Measurements from ENCODE around the gene PDLIM1. TPM values are rescaled to one million over a fixed set of nuclear protein-coding genes. Genes with fewer than 3 reads are reported as not detected.

Gene PDLIM1
- total and polyA plus RNA-seq, 9 of the 15 experiments (the other 6 are each of a cell fraction or from before 2014, with no cell fraction given) = 19.8 to 164 (median 39.1) TPM

GRCh38 chr10:95211606-95212279 lies 79.1 kb downstream of the PDLIM1 start (continued):
- TF ChIP-seq ZNF318 (IDR thresholded peaks at IDR 0.05; ENCODE audit: borderline replicate concordance in 1 of 2, low read depth in 1 of 2) (no peak), IFI16 (CRISPR knock-in tag; IDR thresholded peaks at IDR 0.05) (no peak), RBBP5 (IDR thresholded peaks at IDR 0.05; ENCODE audit: borderline replicate concordance, insufficient read depth, low read length, poor library complexity, severe bottlenecking) (no peak), CSDE1 (IDR thresholded peaks at IDR 0.05) (no peak), ADNP (tag; IDR thresholded peaks at IDR 0.05) (no peak)

Measured in K562 (cell line).